Gastroesophageal sphincter (tissue), 4 donors: Measurements from ENCODE around the gene APOL1. TPM values are rescaled to one million over a fixed set of nuclear protein-coding genes. Genes with fewer than 3 reads are reported as not detected.
A peak's percentile ranks its signal among the peaks of the same experiment; 100 is the strongest.

ENCODE experiments used
- ATAC-seq: fragments of 150-250 bp; one replicate; pipeline ENCODE4 v1.9.1; 2016; ENCODE audit warnings: mild to moderate bottlenecking, moderate library complexity
- H3K27ac ChIP-seq, 4 donors: fragments of 200-600 bp; sonication (generic) in 3 of 4; 1 replicate in 3 of 4; 2 replicates in 1 of 4; pipeline ENCODE4 v1.5.1; 2016 to 2019
- H3K27me3 ChIP-seq: fragments of 200-600 bp; sonication (generic); one replicate; pipeline ENCODE4 v1.5.1; 2019
- H3K36me3 ChIP-seq, 2 donors: fragments of 200-600 bp; sonication (generic); one replicate each; pipeline ENCODE4 v1.5.1; 2019; ENCODE audit warnings: control low read depth in 1 of 2
- H3K4me1 ChIP-seq, 3 donors: fragments of 200-600 bp; sonication (generic); 1 replicate in 2 of 3; 2 replicates in 1 of 3; pipeline ENCODE4 v1.5.1; 2016 to 2019; ENCODE audit warnings: control low read depth in 2 of 3
- H3K4me3 ChIP-seq, 2 donors: fragments of 200-600 bp; sonication (generic); one replicate each; pipeline ENCODE4 v1.5.1; 2019; ENCODE audit warnings: mild to moderate bottlenecking in 1 of 2, moderate library complexity in 1 of 2
- H3K9me3 ChIP-seq, 3 donors: fragments of 200-600 bp; sonication (generic); one replicate each; pipeline ENCODE4 v1.5.1; 2017 to 2019; ENCODE audit warnings: control low read depth in 2 of 3
- CTCF ChIP-seq, 4 experiments: fragments of 200-600 bp in 2 of 4; fragments of 450-650 bp in 2 of 4; sonication (generic) in 1 of 4; IDR thresholded peaks; one replicate each; pipeline ENCODE4 v1.5.1; 2017 to 2019; ENCODE audit warnings: antibody characterized with exemption in 4 of 4, mild to moderate bottlenecking in 2 of 4, moderate library complexity in 2 of 4
- EP300 ChIP-seq: sonication (generic); formaldehyde crosslinking; IDR thresholded peaks from one replicate; pipeline ENCODE4 v1.6.1; 2017; ENCODE audit warnings: antibody characterized with exemption, mild to moderate bottlenecking
- POLR2A ChIP-seq, 2 donors: fragments of 450-650 bp; IDR thresholded peaks; one replicate each; pipeline ENCODE4 v1.6.1; 2017; ENCODE audit warnings: antibody characterized with exemption in 2 of 2, mild to moderate bottlenecking in 2 of 2, moderate library complexity in 1 of 2
- POLR2AphosphoS5 ChIP-seq: sonication (generic); formaldehyde crosslinking; IDR thresholded peaks from one replicate; pipeline ENCODE4 v1.6.1; 2017; ENCODE audit warnings: antibody characterized with exemption
- WGBS, 2 donors: methylation state at CpG; one replicate each; pipeline ENCODE4 v1.1.5; 2018; ENCODE audit warnings: low coverage in 1 of 2; 5-methylcytosine and 5-hydroxymethylcytosine counted together
- total RNA-seq, 4 donors: library from RNA; depleted of rRNA; stranded (reverse); fragments of >200 nt; gene quantifications; one replicate each; pipeline ENCODE4 v1.1.0, GENCODE V29; 2016

APOL1 gene
- total RNA-seq, 4 donors from 2014 or later: 10.0 to 53.7 (median 26.0) TPM

GRCh38 chr22:36239401-36240171 is 13.3 kb upstream of the APOL1 start, which contains the start of gene APOL2:
Gene APOL2 (minus strand): TSS chr22:36239527. CDS start chr22:36233162, 6,365 bp downstream.
- WGBS, 2 donors: 9 to 17% methylated on average over 7 to 9 of the region's 13 CpGs
- TF ChIP-seq POLR2AphosphoS5 (peak; percentile 97), CTCF (IDR thresholded peaks at IDR 0.05) (peak in 3 of 4 experiments; percentile 63 to 85 (median 80)), EP300 (no peak), POLR2A (IDR thresholded peaks at IDR 0.05) (peak; percentile 64 to 74)
- H3K4me1 ChIP-seq: peaks cover 0 to 65% (median 39%) of the 10 kb centered on the region in 3 donors
- no peaks in the 10 kb centered on the region for H3K9me3 ChIP-seq
- peak; percentile 97 for ATAC-seq
- H3K27me3 ChIP-seq: no peaks in the 10 kb centered on the region
- peak within 1 kb of the TSS; percentile 63 to 84 for H3K4me3 ChIP-seq
- peak within 1 kb of the TSS; percentile 85 to 94 (median 90) for H3K27ac ChIP-seq
- H3K36me3 ChIP-seq: no peaks in the 10 kb centered on the region

- Histone ChIP-seq H3K27me3 (no peaks in the 10 kb centered on the region), H3K9me3 (no peaks in the 10 kb centered on the region), H3K36me3 (no peaks in the 10 kb centered on the region), H3K27ac (peak overlapping the region in 3 of 4 donors; percentile 61 to 70 (median 68)), H3K4me3 (no peak overlapping the region), H3K4me1 (peaks cover 0 to 30% (median 20%) of the 10 kb centered on the region in 3 donors)
- TF ChIP-seq CTCF (IDR thresholded peaks at IDR 0.05) (no peak), POLR2AphosphoS5 (no peak), EP300 (no peak), POLR2A (IDR thresholded peaks at IDR 0.05) (no peak)
- no CpG with 5 or more reads among the region's 5 CpGs for WGBS, 2 donors
- no peak for ATAC-seq
Observed at GRCh38 chr22:36243986-36244385, 8.9 kb upstream of the APOL1 start.

GRCh38 chr22:36244522-36245391 is 8.2 kb upstream of the APOL1 start:
- peak; percentile 83 for ATAC-seq
- TF ChIP-seq CTCF (IDR thresholded peaks at IDR 0.05) (no peak), EP300 (no peak), POLR2A (IDR thresholded peaks at IDR 0.05) (no peak), POLR2AphosphoS5 (no peak)
- WGBS, 2 donors: 61 to 90% methylated on average over 2 to 4 of the region's 5 CpGs

GRCh38 chr22:36245805-36246356 is 7.1 kb upstream of the APOL1 start:
- peak overlapping the region in 1 of 4 donors; percentile 68 for H3K27ac ChIP-seq
- no peaks in the 10 kb centered on the region for H3K36me3 ChIP-seq
- TF ChIP-seq POLR2AphosphoS5 (no peak), CTCF (IDR thresholded peaks at IDR 0.05) (no peak), EP300 (no peak)

More at GRCh38 chr22:36244522-36245391, 8.2 kb upstream of the APOL1 start:
- Histone ChIP-seq H3K27me3 (no peaks in the 10 kb centered on the region), H3K36me3 (no peaks in the 10 kb centered on the region), H3K4me1 (peaks cover 0 to 27% (median 19%) of the 10 kb centered on the region in 3 donors), H3K4me3 (no peak overlapping the region), H3K9me3 (no peaks in the 10 kb centered on the region), H3K27ac (peak overlapping the region in 3 of 4 donors; percentile 61 to 70 (median 68))

More at GRCh38 chr22:36245805-36246356, 7.1 kb upstream of the APOL1 start:
- no peak for ATAC-seq
- Histone ChIP-seq H3K4me1 (peaks cover 0 to 22% (median 16%) of the 10 kb centered on the region in 3 donors), H3K4me3 (no peak overlapping the region), H3K9me3 (no peaks in the 10 kb centered on the region), H3K27me3 (no peaks in the 10 kb centered on the region)
- 75 to 97% methylated on average over 3 to 4 of the region's 4 CpGs for WGBS, 2 donors
